ENCODE data around the gene NMNAT1.
A peak's percentile ranks its signal among the peaks of the same experiment; 100 is the strongest.
"Not testable (repeated sequence)": the region's sequence is repeated elsewhere in the genome, so short reads cannot be mapped to it uniquely, and the experiment has no call there.

Gene NMNAT1

GRCh38 chr1:9942939-9943788 is at the start of gene NMNAT1, which contains the start of gene LZIC:
TSS of gene NMNAT1 (plus strand) at chr1:9943475. CDS start at chr1:9972074, 28,599 bp downstream.
TSS of gene LZIC (minus strand) at chr1:9943391. CDS start at chr1:9936619, 6,772 bp downstream.
- DNase-seq: peak; percentile 95

GRCh38 chr1:9894115-9894514 is 49.2 kb upstream of the NMNAT1 start:
- no peak for DNase-seq

GRCh38 chr1:9900142-9901043 is 42.9 kb upstream of the NMNAT1 start:
- no peak for DNase-seq

- DNase-seq: no peak
Measured at GRCh38 chr1:9901148-9902059, 41.9 kb upstream of the NMNAT1 start.

GRCh38 chr1:9902060-9902452 is 41.2 kb upstream of the NMNAT1 start:
- DNase-seq: no peak

GRCh38 chr1:9903801-9904527 is 39.3 kb upstream of the NMNAT1 start:
- no peak for DNase-seq

- DNase-seq: no peak
Measured at GRCh38 chr1:9904596-9904995, 38.7 kb upstream of the NMNAT1 start.

- DNase-seq: no peak
Measured at GRCh38 chr1:9905010-9905409, 38.3 kb upstream of the NMNAT1 start.

GRCh38 chr1:9906466-9906865 is 36.8 kb upstream of the NMNAT1 start:
- no peak for DNase-seq

- DNase-seq: no peak
Measured at GRCh38 chr1:9907441-9907840, 35.8 kb upstream of the NMNAT1 start.

GRCh38 chr1:9908871-9909233 is 34.4 kb upstream of the NMNAT1 start:
- no peak for DNase-seq

GRCh38 chr1:9909234-9910046 is 33.8 kb upstream of the NMNAT1 start:
- DNase-seq: peak; percentile 68

- DNase-seq: no peak
Measured at GRCh38 chr1:9910076-9910422, 33.2 kb upstream of the NMNAT1 start, which contains the start of gene CTNNBIP1. TSS of gene CTNNBIP1 (minus strand) at chr1:9910269. CDS start at chr1:9872064, 38,205 bp downstream.

- DNase-seq: peak; percentile 100
Measured at GRCh38 chr1:9910423-9911178, 32.7 kb upstream of the NMNAT1 start.

- DNase-seq: no peak
Measured at GRCh38 chr1:9912264-9912936, 30.9 kb upstream of the NMNAT1 start.

- DNase-seq: no peak
Measured at GRCh38 chr1:9914610-9914937, 28.7 kb upstream of the NMNAT1 start.

- no peak for DNase-seq
Measured at GRCh38 chr1:9916452-9916851, 26.8 kb upstream of the NMNAT1 start.

GRCh38 chr1:9917495-9917894 is 25.8 kb upstream of the NMNAT1 start:
- DNase-seq: not testable (repeated sequence)

- DNase-seq: no peak
Measured at GRCh38 chr1:9917901-9918300, 25.4 kb upstream of the NMNAT1 start.

GRCh38 chr1:9920606-9921005 is 22.7 kb upstream of the NMNAT1 start:
- DNase-seq: no peak
